CD4-positive, CD25-positive, alpha-beta regulatory T cell (primary cell): Measurements from ENCODE around the gene SRRM1. TPM values are rescaled to one million over a fixed set of nuclear protein-coding genes. Genes with fewer than 3 reads are reported as not detected.

Source experiments
- ATAC-seq, 2 donors: fragments of 150-1000 bp; cut with Tn5 transposase; one replicate each; pipeline ENCODE4 v1.10.0; 2021; ENCODE audit warnings: low read depth in 2 of 2, moderate number of reproducible peaks in 2 of 2, moderate library complexity in 1 of 2
- DNase-seq, 3 donors: peaks; one replicate each; pipeline versions ENCODE4 v3.0.0 to v3.0.0-alpha.2; 2012 to 2022; ENCODE audit warnings: mixed read lengths in 1 of 3
- H3K27ac ChIP-seq: one replicate; pipeline ENCODE4 v1.7.0; 2013; ENCODE audit warnings: mild to moderate bottlenecking, low read length; ENCODE audit not compliant: insufficient read depth, poor library complexity, severe bottlenecking
- H3K27me3 ChIP-seq: one replicate; pipeline ENCODE4 v1.7.0; 2013; ENCODE audit warnings: low read length; ENCODE audit not compliant: control insufficient read depth, insufficient read depth
- H3K36me3 ChIP-seq: one replicate; pipeline ENCODE4 v1.7.0; 2013; ENCODE audit warnings: mild to moderate bottlenecking, low read length, moderate library complexity; ENCODE audit not compliant: control insufficient read depth, insufficient read depth
- H3K4me1 ChIP-seq: 2 replicates; pipeline ENCODE4 v1.7.0; 2013; ENCODE audit warnings: mild to moderate bottlenecking, low read length; ENCODE audit not compliant: insufficient read depth, control insufficient read depth, poor library complexity, severe bottlenecking
- H3K4me3 ChIP-seq: one replicate; pipeline ENCODE4 v1.7.0; 2013; ENCODE audit warnings: low read depth, mild to moderate bottlenecking, low read length, moderate library complexity
- H3K9me3 ChIP-seq, 2 experiments: 1 replicate in 1 of 2; 2 replicates in 1 of 2; pipeline ENCODE4 v1.7.0; 2013; ENCODE audit warnings: low read length in 2 of 2, mild to moderate bottlenecking in 1 of 2, moderate library complexity in 1 of 2; ENCODE audit not compliant: control insufficient read depth in 2 of 2
- H3K27ac Mint-ChIP-seq, 3 donors: one replicate each; pipeline ENCODE4 v1.8.0; 2020 to 2022; ENCODE audit warnings: mild to moderate bottlenecking in 3 of 3, mixed read lengths in 3 of 3, moderate library complexity in 2 of 3
- H3K27me3 Mint-ChIP-seq: one replicate; pipeline ENCODE4 v1.8.0; 2022; ENCODE audit warnings: mild to moderate bottlenecking, mixed read lengths
- H3K36me3 Mint-ChIP-seq: one replicate; pipeline ENCODE4 v1.8.0; 2020; ENCODE audit warnings: mixed read lengths
- H3K4me1 Mint-ChIP-seq, 4 donors: one replicate each; pipeline ENCODE4 v1.8.0; 2020 to 2022; ENCODE audit warnings: mixed read lengths in 4 of 4, mild to moderate bottlenecking in 1 of 4
- H3K4me3 Mint-ChIP-seq, 4 donors: one replicate each; pipeline ENCODE4 v1.8.0; 2020 to 2022; ENCODE audit warnings: mild to moderate bottlenecking in 4 of 4, mixed read lengths in 4 of 4, moderate library complexity in 3 of 4
- H3K9me3 Mint-ChIP-seq, 7 donors: one replicate each; pipeline ENCODE4 v1.8.0; 2020 to 2022; ENCODE audit warnings: mixed read lengths in 7 of 7, mild to moderate bottlenecking in 3 of 7, moderate library complexity in 2 of 7
- polyA plus RNA-seq, 4 donors: library from polyadenylated mRNA; unstranded; fragments of 300-500 nt; fragmentation: Illumina TruSeq; gene quantifications; one replicate each; pipeline ENCODE4 v1.2.3, GENCODE V29; 2021
- total RNA-seq: library from RNA; stranded (reverse); gene quantifications from one replicate; pipeline ENCODE4 v1.2.3, GENCODE V29; 2022

Gene SRRM1
- total and polyA plus RNA-seq, 5 donors from 2014 or later, result 85.5 to 284 (median 94.4) TPM

DNA sequence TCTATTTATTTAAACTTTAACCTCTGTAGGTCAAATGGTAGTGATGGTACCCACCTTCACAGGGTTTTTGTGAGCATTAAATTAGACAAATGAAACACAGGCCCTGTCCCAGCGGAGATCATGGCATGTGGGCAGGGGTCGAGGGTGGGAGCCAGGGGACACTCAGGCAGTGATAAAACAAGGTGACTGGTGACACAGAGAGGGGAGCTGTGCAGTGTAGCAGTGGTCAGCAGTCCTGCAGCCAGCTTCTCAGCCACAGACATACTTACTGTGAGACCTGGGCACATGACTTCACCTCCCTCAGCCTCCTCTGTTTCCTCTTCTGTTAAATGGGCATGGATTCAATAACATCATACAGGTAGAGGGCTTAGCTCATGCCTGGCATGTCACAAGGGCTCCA, 44.9 kb downstream of the SRRM1 start:
- Mint-ChIP-seq H3K36me3 (no peaks in the 10 kb centered on the region), H3K9me3 (no peaks in the 10 kb centered on the region), H3K4me1 (no peaks in the 10 kb centered on the region), H3K27me3 (peaks cover 5% of the 10 kb centered on the region), H3K27ac (no peak overlapping the region), H3K4me3 (no peak overlapping the region)
- Histone ChIP-seq H3K27me3 (no peaks in the 10 kb centered on the region), H3K4me3 (no peak overlapping the region), H3K4me1 (no peaks in the 10 kb centered on the region), H3K36me3 (no peaks in the 10 kb centered on the region), H3K27ac (no peak overlapping the region), H3K9me3 (no peaks in the 10 kb centered on the region)
- ATAC-seq (no peak), DNase-seq (no peak)

DNA sequence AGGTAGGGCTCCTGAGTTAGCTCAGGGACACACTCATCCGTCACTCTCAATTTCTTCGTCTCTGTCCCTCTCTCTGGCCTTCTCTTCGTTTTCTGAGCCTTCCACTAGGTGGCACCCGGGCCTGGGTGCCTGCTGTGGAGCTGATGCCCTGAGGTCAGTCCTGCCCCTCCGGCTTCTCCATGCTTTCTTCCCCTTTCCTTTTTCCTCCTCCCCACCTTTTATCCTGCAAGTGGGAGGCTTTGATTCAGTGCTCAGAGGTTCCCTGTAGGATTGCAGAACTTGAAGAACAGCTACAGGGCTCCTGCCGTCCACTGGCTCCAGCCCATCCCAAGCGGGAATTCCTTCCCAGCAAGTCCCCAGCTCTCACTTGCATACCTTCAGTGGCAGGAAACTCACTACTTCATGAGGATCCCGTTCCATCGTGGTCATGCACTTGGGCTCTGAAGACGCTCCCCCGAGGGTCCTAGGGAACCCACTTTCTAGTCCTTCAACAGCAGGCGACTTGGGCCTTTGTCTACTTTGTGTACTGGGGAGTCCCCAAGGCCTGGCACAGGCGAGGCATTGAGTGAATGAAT, 45.6 kb downstream of the SRRM1 start:
- DNase-seq (peak; percentile 26 to 49 (median 43)), ATAC-seq (peak; percentile 43 to 66)
- H3K9me3 Mint-ChIP-seq, result no peaks in the 10 kb centered on the region
- no peaks in the 10 kb centered on the region for H3K4me1 Mint-ChIP-seq
- no peak overlapping the region for H3K27ac Mint-ChIP-seq
- H3K9me3 ChIP-seq, result no peaks in the 10 kb centered on the region
- no peak overlapping the region for H3K4me3 Mint-ChIP-seq
- H3K36me3 ChIP-seq, result no peaks in the 10 kb centered on the region
- H3K27me3 Mint-ChIP-seq, result peaks cover 5% of the 10 kb centered on the region
- no peaks in the 10 kb centered on the region for H3K4me1 ChIP-seq
- no peak overlapping the region for H3K27ac ChIP-seq
- H3K4me3 ChIP-seq, result no peak overlapping the region
- no peaks in the 10 kb centered on the region for H3K27me3 ChIP-seq
- H3K36me3 Mint-ChIP-seq, result no peaks in the 10 kb centered on the region

DNA sequence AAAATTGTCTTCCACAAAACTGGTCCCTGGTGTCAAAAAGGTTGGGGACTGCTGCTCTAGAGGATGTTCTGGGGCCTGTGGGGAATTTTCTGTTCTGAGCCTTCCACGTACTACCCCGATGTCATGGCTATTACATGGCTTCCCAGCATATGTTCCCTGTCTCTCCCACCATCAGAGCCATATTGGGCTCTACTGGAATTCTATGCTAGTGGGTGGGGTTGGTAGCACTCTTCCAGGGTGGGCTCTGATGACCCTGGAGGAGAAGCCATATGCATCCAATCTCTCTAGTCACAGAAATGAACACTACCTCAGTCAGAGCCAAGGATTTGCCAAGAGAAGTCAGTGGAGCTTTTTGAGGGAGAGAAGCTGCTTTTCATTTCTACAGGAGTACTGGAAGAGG, 47.9 kb downstream of the SRRM1 start:
- no peak for DNase-seq
- no peaks in the 10 kb centered on the region for H3K27me3 ChIP-seq
- H3K36me3 ChIP-seq, result no peaks in the 10 kb centered on the region
- Mint-ChIP-seq H3K4me1 (peaks cover 0 to 3% (median 1%) of the 10 kb centered on the region in 4 donors), H3K27ac (no peak overlapping the region), H3K27me3 (peaks cover 5% of the 10 kb centered on the region), H3K9me3 (no peaks in the 10 kb centered on the region), H3K4me3 (no peak overlapping the region), H3K36me3 (no peaks in the 10 kb centered on the region)
- H3K4me3 ChIP-seq, result no peak overlapping the region
- peaks cover 3% of the 10 kb centered on the region for H3K4me1 ChIP-seq
- H3K9me3 ChIP-seq, result no peaks in the 10 kb centered on the region
- H3K27ac ChIP-seq, result no peak overlapping the region
- ATAC-seq, result no peak

GRCh38 chr1:24692351-24692980, 49.4 kb downstream of the SRRM1 start:
- no peaks in the 10 kb centered on the region for H3K36me3 Mint-ChIP-seq
- peaks cover 11% of the 10 kb centered on the region for H3K27me3 Mint-ChIP-seq
- peak overlapping the region in 1 of 3 donors; percentile 20 for H3K27ac Mint-ChIP-seq
- H3K36me3 ChIP-seq, result no peaks in the 10 kb centered on the region
- H3K4me3 ChIP-seq, result no peak overlapping the region
- peaks cover 3% of the 10 kb centered on the region for H3K4me1 ChIP-seq
- H3K9me3 ChIP-seq, result no peaks in the 10 kb centered on the region
- no peaks in the 10 kb centered on the region for H3K9me3 Mint-ChIP-seq
- H3K27ac ChIP-seq, result no peak overlapping the region
- H3K4me3 Mint-ChIP-seq, result no peak overlapping the region
- no peaks in the 10 kb centered on the region for H3K27me3 ChIP-seq
- ATAC-seq (no peak), DNase-seq (no peak)
- H3K4me1 Mint-ChIP-seq, result peaks cover 0 to 6% (median 1%) of the 10 kb centered on the region in 4 donors

DNA sequence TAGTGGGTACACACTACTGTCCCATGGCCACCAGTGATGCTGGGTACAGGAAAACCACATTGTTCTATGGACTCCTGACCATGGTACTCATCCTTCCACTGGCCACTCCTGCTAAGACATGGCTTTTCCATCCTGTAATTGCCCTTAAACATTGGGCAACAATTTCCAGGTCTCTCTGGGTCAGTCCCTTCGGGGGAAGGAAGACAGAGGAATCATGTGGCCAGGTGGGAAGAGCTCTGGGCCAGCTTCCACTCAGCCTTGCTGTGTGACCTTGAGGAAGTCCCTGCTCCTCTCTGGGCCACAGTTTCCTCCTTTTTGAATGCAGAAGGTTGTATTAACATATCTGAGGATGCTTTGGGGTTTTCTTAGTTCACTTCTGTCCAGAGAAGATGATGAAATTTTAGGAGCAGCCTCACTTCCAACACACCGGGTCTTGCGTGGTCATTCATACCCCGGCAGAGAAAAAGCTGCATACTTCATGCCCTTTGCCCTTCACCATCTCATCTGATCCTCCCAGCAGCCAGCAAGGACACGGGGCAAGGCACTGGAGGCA, 50.8 kb downstream of the SRRM1 start:
- H3K4me3 ChIP-seq, result no peak overlapping the region
- ATAC-seq, result no peak
- DNase-seq, result no peak
- no peaks in the 10 kb centered on the region for H3K36me3 Mint-ChIP-seq
- peaks cover 0 to 6% (median 1%) of the 10 kb centered on the region in 4 donors for H3K4me1 Mint-ChIP-seq
- peaks cover 11% of the 10 kb centered on the region for H3K27me3 Mint-ChIP-seq
- H3K36me3 ChIP-seq, result no peaks in the 10 kb centered on the region
- peaks cover 3% of the 10 kb centered on the region for H3K4me1 ChIP-seq
- no peak overlapping the region for H3K27ac ChIP-seq
- no peaks in the 10 kb centered on the region for H3K27me3 ChIP-seq
- H3K9me3 Mint-ChIP-seq, result no peaks in the 10 kb centered on the region
- H3K27ac Mint-ChIP-seq, result no peak overlapping the region
- no peak overlapping the region for H3K4me3 Mint-ChIP-seq
- H3K9me3 ChIP-seq, result no peaks in the 10 kb centered on the region

GRCh38 chr1:24694380-24694843, 51.3 kb downstream of the SRRM1 start:
- no peak overlapping the region for H3K4me3 ChIP-seq
- H3K4me1 Mint-ChIP-seq, result peaks cover 0 to 6% (median 1%) of the 10 kb centered on the region in 4 donors
- no peak for DNase-seq
- H3K27me3 Mint-ChIP-seq, result peaks cover 11% of the 10 kb centered on the region
- H3K9me3 ChIP-seq, result no peaks in the 10 kb centered on the region
- no peaks in the 10 kb centered on the region for H3K27me3 ChIP-seq
- no peaks in the 10 kb centered on the region for H3K9me3 Mint-ChIP-seq
- H3K4me3 Mint-ChIP-seq, result no peak overlapping the region
- H3K36me3 ChIP-seq, result no peaks in the 10 kb centered on the region
- peaks cover 3% of the 10 kb centered on the region for H3K4me1 ChIP-seq
- peak overlapping the region in 1 of 3 donors; percentile 20 for H3K27ac Mint-ChIP-seq
- ATAC-seq, result no peak
- no peak overlapping the region for H3K27ac ChIP-seq
- no peaks in the 10 kb centered on the region for H3K36me3 Mint-ChIP-seq

DNA sequence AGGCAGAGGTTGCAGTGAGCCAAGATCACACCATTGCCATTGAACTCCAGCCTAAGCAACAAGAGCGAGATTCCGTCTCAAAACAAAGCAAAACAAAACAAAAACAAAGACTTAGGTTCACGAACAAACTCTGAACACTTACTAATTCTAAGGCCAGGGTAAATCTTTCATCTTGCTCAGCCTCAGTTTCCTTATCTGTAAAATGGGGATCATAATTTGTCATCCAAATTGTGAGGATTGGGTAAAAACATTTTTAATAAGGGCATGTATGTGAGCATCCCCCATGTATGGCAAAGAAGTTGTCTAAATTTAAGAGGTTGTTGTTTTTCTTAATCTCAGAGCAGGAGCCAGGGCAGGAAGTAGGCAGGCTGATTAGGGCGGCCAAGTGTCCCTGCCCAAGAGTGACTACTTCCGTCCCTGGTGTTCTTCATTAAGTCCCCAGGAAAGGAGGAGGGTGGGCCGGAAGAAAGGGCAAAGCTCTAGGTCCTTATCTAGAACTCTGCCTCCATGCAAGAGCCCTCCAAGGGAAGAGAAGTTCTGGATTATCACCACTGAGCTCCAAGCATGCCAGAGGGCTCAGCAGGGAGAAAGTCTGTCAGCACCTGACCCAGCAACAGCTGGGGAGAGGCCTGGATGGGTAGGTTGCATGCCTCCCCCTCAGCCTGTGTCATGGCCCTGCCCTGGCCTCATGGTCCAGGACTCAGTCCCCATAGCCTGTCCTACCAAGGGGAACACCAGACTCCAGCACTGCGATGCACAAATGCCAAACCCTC, 52.3 kb downstream of the SRRM1 start:
- no peaks in the 10 kb centered on the region for H3K27me3 ChIP-seq
- no peak overlapping the region for H3K27ac ChIP-seq
- H3K36me3 ChIP-seq, result no peaks in the 10 kb centered on the region
- peaks cover 3% of the 10 kb centered on the region for H3K4me1 ChIP-seq
- H3K9me3 ChIP-seq, result no peaks in the 10 kb centered on the region
- H3K4me3 ChIP-seq, result no peak overlapping the region
- Mint-ChIP-seq H3K4me3 (peak overlapping the region in 1 of 4 donors; percentile 26), H3K36me3 (no peaks in the 10 kb centered on the region), H3K27me3 (peaks cover 11% of the 10 kb centered on the region), H3K27ac (peak overlapping the region; percentile 9 to 67 (median 20)), H3K4me1 (peaks cover 0 to 6% (median 1%) of the 10 kb centered on the region in 4 donors), H3K9me3 (no peaks in the 10 kb centered on the region)
- ATAC-seq (peak; percentile 71 to 88), DNase-seq (peak in 1 of 3 donors; percentile 74)
